ENCODE results near the gene PTPRN2. TPM values are rescaled to one million over a fixed set of nuclear protein-coding genes. Genes with fewer than 3 reads are reported as not detected.

The PTPRN2 gene
- total and polyA plus RNA-seq, 9 of the 15 experiments (the other 6 are each of a cell fraction or from before 2014, with no cell fraction given) = not detected

GRCh38 chr7:158587162-158588084, at the start of gene PTPRN2 (continued):
- TF ChIP-seq DDX20 (tag; IDR thresholded peaks at IDR 0.05; ENCODE audit: low read depth) (no peak), GMEB1 (CRISPR knock-in tag; IDR thresholded peaks at IDR 0.05) (peak; percentile 32; the same call in 1 of the 2 replicates), DIDO1 (tag; IDR thresholded peaks at IDR 0.05; ENCODE audit: low read depth) (no peak), ZBTB40 (IDR thresholded peaks at IDR 0.05) (no peak), ZBTB40 (CRISPR knock-in tag; IDR thresholded peaks at IDR 0.05) (no peak), HIVEP1 (CRISPR knock-in tag; IDR thresholded peaks at IDR 0.05) (no peak), CHD2 (IDR thresholded peaks at IDR 0.05; ENCODE audit: low read depth, low read length) (peak; percentile 63; the same call in 1 of the 2 replicates), ADNP (tag; IDR thresholded peaks at IDR 0.05) (no peak), RBBP5 (IDR thresholded peaks at IDR 0.05; ENCODE audit: borderline replicate concordance, insufficient read depth, low read length, poor library complexity, severe bottlenecking) (no peak)
- TF ChIP-seq, protein P1, sequence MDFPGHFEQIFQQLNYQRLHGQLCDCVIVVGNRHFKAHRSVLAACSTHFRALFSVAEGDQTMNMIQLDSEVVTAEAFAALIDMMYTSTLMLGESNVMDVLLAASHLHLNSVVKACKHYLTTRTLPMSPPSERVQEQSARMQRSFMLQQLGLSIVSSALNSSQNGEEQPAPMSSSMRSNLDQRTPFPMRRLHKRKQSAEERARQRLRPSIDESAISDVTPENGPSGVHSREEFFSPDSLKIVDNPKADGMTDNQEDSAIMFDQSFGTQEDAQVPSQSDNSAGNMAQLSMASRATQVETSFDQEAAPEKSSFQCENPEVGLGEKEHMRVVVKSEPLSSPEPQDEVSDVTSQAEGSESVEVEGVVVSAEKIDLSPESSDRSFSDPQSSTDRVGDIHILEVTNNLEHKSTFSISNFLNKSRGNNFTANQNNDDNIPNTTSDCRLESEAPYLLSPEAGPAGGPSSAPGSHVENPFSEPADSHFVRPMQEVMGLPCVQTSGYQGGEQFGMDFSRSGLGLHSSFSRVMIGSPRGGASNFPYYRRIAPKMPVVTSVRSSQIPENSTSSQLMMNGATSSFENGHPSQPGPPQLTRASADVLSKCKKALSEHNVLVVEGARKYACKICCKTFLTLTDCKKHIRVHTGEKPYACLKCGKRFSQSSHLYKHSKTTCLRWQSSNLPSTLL (IDR thresholded peaks at IDR 0.05) = no peak
- TF ChIP-seq, protein P2, sequence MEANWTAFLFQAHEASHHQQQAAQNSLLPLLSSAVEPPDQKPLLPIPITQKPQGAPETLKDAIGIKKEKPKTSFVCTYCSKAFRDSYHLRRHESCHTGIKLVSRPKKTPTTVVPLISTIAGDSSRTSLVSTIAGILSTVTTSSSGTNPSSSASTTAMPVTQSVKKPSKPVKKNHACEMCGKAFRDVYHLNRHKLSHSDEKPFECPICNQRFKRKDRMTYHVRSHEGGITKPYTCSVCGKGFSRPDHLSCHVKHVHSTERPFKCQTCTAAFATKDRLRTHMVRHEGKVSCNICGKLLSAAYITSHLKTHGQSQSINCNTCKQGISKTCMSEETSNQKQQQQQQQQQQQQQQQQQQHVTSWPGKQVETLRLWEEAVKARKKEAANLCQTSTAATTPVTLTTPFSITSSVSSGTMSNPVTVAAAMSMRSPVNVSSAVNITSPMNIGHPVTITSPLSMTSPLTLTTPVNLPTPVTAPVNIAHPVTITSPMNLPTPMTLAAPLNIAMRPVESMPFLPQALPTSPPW (CRISPR knock-in tag; IDR thresholded peaks at IDR 0.05) = peak; percentile 73
